Measurements from ENCODE around the gene MYO5C.

GRCh38 chr15:52150871-52151270 lies 144.7 kb downstream of the MYO5C start:
- TF ChIP-seq CTCF (conservative IDR thresholded peaks at IDR 0.05) (no peak), ZFX (IDR thresholded peaks at IDR 0.05) (no peak)
